Kidney (tissue), 14 donors: ENCODE data around the gene CEP112. TPM values are rescaled to one million over a fixed set of nuclear protein-coding genes. Genes with fewer than 3 reads are reported as not detected.

Experiments
- DNase-seq, 5 donors: peaks; one replicate each; pipeline ENCODE4 v3.0.0-alpha.2; 2013 to 2020
- FAIRE-seq: peaks from 2 replicates; lab custom pipeline; 2012; peaks lifted over from hg19 to GRCh38; lab: Jason Lieb, UNC
- H3K27ac ChIP-seq, 2 donors: one replicate each; pipeline ENCODE4 v1.7.0; 2013; ENCODE audit warnings: low read depth in 2 of 2, low read length in 2 of 2, inconsistent platforms in 1 of 2
- H3K27me3 ChIP-seq: one replicate; pipeline ENCODE4 v1.7.1; 2013; ENCODE audit warnings: low read length, inconsistent platforms; ENCODE audit not compliant: control insufficient read depth, insufficient read depth
- H3K36me3 ChIP-seq, 3 donors: one replicate each; pipeline versions ENCODE4 v1.7.0 to v1.7.1; 2013; ENCODE audit warnings: low read length in 3 of 3, control low read depth in 1 of 3, inconsistent platforms in 1 of 3; ENCODE audit not compliant: insufficient read depth in 3 of 3, control insufficient read depth in 2 of 3
- H3K4me1 ChIP-seq, 3 donors: one replicate each; pipeline versions ENCODE4 v1.7.0 to v1.7.1; 2013; ENCODE audit warnings: low read length in 3 of 3, inconsistent platforms in 1 of 3, low read depth in 1 of 3; ENCODE audit not compliant: control insufficient read depth in 2 of 3, insufficient read depth in 2 of 3
- H3K4me3 ChIP-seq, 3 donors: one replicate each; pipeline versions ENCODE4 v1.7.0 to v1.8.1; 2013; ENCODE audit warnings: low read length in 3 of 3, control low read depth in 1 of 3, inconsistent platforms in 1 of 3
- H3K9ac ChIP-seq, 3 donors: one replicate each; pipeline versions ENCODE4 v1.7.0 to v1.7.1; 2013; ENCODE audit warnings: low read length in 3 of 3, control low read depth in 1 of 3, inconsistent platforms in 1 of 3
- H3K9me3 ChIP-seq, 3 donors: one replicate each; pipeline versions ENCODE4 v1.7.0 to v1.7.1; 2013; ENCODE audit warnings: low read length in 3 of 3, control low read depth in 1 of 3, inconsistent platforms in 1 of 3; ENCODE audit not compliant: control insufficient read depth in 2 of 3, insufficient read depth in 1 of 3
- CTCF ChIP-seq: IDR thresholded peaks from 3 replicates; pipeline ENCODE4 v1.5.1; 2012; ENCODE audit warnings: mild to moderate bottlenecking, moderate library complexity, borderline replicate concordance; ENCODE audit not compliant: insufficient read depth; ENCODE audit errors: extremely low read depth
- intact Hi-C: fragments of 100-400 bp; cut with DNase I; formaldehyde crosslinking; loops from one replicate; pipeline ENCODE4 v1.11.1; 2022
- polyA plus RNA-seq: library from polyadenylated mRNA; stranded (reverse); fragments of 350-450 nt; fragmentation: Illumina TruSeq; extraction: RNeasy Lipid Tissue Mini Kit (QIAGEN cat#74804); gene quantifications from one replicate; pipeline ENCODE4 v1.2.3, GENCODE V29; 2014; ENCODE audit warnings: low read depth, low replicate concordance; ENCODE audit not compliant: insufficient read depth
- total RNA-seq: library from RNA; stranded (reverse); fragmentation: NEBNext Ultra II Directional; extraction: Animal tissue kit (Norgen Biotek cat#: 25700); gene quantifications from one replicate; pipeline ENCODE4 v1.2.1, GENCODE V29; 2021
- donor health status: control.
- donor health status: control.
- donor health status: control.
- donor health status: control.
- donor health status: control.
- donor health status: DM: yes; HTN: yes; CAD: no.
- donor health status: Normal renal cell carcinoma (clear cell type).

CEP112 gene
- total and polyA plus RNA-seq, 2 donors from 2014 or later: 17.0 to 27.4 TPM

- TF ChIP-seq CTCF: peak; percentile 17
- FAIRE-seq (no peak), DNase-seq (peak in 2 of 5 donors; percentile 10 to 27)
- Histone ChIP-seq H3K4me3 (no peak overlapping the region), H3K4me1 (no peaks in the 10 kb centered on the region), H3K36me3 (no peaks in the 10 kb centered on the region), H3K27me3 (no peaks in the 10 kb centered on the region), H3K27ac (no peak overlapping the region), H3K9me3 (peaks cover 0 to 10% (median 0%) of the 10 kb centered on the region in 3 donors), H3K9ac (no peak overlapping the region)
- intact Hi-C loops: no loop called here
Measured at GRCh38 chr17:65987988-65988387, 203.9 kb downstream of the CEP112 start.

GRCh38 chr17:65985571-65985970, 206.4 kb downstream of the CEP112 start:
- H3K36me3 ChIP-seq: no peaks in the 10 kb centered on the region
- H3K27ac ChIP-seq: no peak overlapping the region
- H3K9me3 ChIP-seq: peaks cover 0 to 10% (median 0%) of the 10 kb centered on the region in 3 donors
- DNase-seq: no peak
- no peak overlapping the region for H3K9ac ChIP-seq
- H3K27me3 ChIP-seq: no peaks in the 10 kb centered on the region
- H3K4me3 ChIP-seq: no peak overlapping the region
- H3K4me1 ChIP-seq: no peaks in the 10 kb centered on the region
- intact Hi-C loops: no loop called here
- no peak for TF ChIP-seq CTCF
- no peak for FAIRE-seq

GRCh38 chr17:65984299-65984698, 207.6 kb downstream of the CEP112 start:
- intact Hi-C loops: no loop called here
- H3K27me3 ChIP-seq: no peaks in the 10 kb centered on the region
- FAIRE-seq: no peak

More at GRCh38 chr17:65984299-65984698, 207.6 kb downstream of the CEP112 start:
- Histone ChIP-seq H3K4me3 (no peak overlapping the region), H3K36me3 (no peaks in the 10 kb centered on the region), H3K9ac (no peak overlapping the region), H3K27ac (no peak overlapping the region), H3K4me1 (no peaks in the 10 kb centered on the region), H3K9me3 (peaks cover 0 to 10% (median 0%) of the 10 kb centered on the region in 3 donors)
- TF ChIP-seq CTCF: no peak
- DNase-seq: no peak
